ENCODE data around the gene MAGEA8.

Gene MAGEA8

DNA sequence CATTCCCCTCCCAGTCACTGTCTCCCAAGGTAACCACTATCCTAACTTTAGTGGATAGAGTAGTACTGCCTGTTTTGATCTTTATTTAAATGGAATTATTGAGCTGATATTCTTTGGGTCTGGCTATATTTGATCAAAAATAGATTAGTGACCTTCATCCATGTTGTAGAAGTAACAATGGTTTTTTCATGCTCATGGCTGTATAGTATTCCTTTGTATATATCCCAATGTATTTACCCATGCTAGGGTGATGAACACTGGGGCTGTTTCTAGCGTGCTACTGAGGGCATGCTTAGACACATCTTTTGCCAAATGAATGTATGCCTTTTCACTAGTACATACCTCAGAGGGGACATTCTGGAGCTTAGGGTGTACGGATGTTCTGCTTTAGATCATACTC lies 10.1 kb upstream of the MAGEA8 start:
- H3K4me2 ChIP-seq (ENCODE audit: low read depth, low read length, poor library complexity, severe bottlenecking), result no peak overlapping the region
- H3K79me2 ChIP-seq (ENCODE audit: insufficient read depth, low read length), result no peaks in the 10 kb centered on the region
- no peak overlapping the region for H3K4me3 ChIP-seq (ENCODE audit: insufficient read depth, low read length, poor library complexity, severe bottlenecking)
- H3K9me3 ChIP-seq (ENCODE audit: insufficient read depth, low read length), result no peaks in the 10 kb centered on the region
- H3K27me3 ChIP-seq (ENCODE audit: low read length), result no peaks in the 10 kb centered on the region
- no peak overlapping the region for H3K9ac ChIP-seq (ENCODE audit: low read length)
- H4K20me1 ChIP-seq (ENCODE audit: low read depth, low read length), result no peaks in the 10 kb centered on the region
- no peaks in the 10 kb centered on the region for H3K9me2 ChIP-seq (replicated peaks; ENCODE audit: insufficient read depth, low read length)
- no peak overlapping the region for H3K27ac ChIP-seq (ENCODE audit: low read depth, low read length)
- H3K36me3 ChIP-seq (ENCODE audit: low read length), result no peaks in the 10 kb centered on the region
- H2AFZ ChIP-seq (ENCODE audit: low read depth, low read length, severe bottlenecking), result no peak overlapping the region
- H3F3A ChIP-seq (ENCODE audit: insufficient read depth), result no peaks in the 10 kb centered on the region
- no peak for TF ChIP-seq EZH2phosphoT487 (conservative IDR thresholded peaks at IDR 0.05; ENCODE audit: low read length)
- TF ChIP-seq, protein P1, sequence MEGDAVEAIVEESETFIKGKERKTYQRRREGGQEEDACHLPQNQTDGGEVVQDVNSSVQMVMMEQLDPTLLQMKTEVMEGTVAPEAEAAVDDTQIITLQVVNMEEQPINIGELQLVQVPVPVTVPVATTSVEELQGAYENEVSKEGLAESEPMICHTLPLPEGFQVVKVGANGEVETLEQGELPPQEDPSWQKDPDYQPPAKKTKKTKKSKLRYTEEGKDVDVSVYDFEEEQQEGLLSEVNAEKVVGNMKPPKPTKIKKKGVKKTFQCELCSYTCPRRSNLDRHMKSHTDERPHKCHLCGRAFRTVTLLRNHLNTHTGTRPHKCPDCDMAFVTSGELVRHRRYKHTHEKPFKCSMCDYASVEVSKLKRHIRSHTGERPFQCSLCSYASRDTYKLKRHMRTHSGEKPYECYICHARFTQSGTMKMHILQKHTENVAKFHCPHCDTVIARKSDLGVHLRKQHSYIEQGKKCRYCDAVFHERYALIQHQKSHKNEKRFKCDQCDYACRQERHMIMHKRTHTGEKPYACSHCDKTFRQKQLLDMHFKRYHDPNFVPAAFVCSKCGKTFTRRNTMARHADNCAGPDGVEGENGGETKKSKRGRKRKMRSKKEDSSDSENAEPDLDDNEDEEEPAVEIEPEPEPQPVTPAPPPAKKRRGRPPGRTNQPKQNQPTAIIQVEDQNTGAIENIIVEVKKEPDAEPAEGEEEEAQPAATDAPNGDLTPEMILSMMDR (IDR thresholded peaks at IDR 0.05; ENCODE audit: insufficient read depth, low read length, poor library complexity, severe bottlenecking), result no peak

DNA sequence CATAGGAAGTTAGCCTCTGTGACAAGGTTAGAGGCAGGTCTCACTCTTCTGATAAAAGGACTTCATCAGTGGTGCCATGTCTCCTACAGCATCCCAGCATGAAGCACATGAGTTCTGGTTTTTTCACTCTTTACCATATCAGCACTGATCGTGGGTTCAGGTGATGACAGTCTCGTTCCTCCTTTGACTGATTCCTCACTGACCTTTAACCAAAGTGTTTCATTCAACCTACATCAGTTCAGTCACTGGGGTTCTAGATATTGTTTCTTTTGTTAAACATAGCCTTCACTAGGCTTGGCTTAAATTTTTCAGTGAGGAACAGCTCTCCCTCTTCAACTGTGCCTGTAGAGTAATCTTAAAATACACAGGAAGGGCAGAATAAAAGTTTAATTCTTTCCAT lies 9.6 kb upstream of the MAGEA8 start:
- Histone ChIP-seq H3K36me3 (ENCODE audit: low read length) (no peaks in the 10 kb centered on the region), H3K9ac (ENCODE audit: low read length) (no peak overlapping the region), H2AFZ (ENCODE audit: low read depth, low read length, severe bottlenecking) (no peak overlapping the region), H3K9me3 (ENCODE audit: insufficient read depth, low read length) (no peaks in the 10 kb centered on the region), H3K79me2 (ENCODE audit: insufficient read depth, low read length) (no peaks in the 10 kb centered on the region), H3K4me3 (ENCODE audit: insufficient read depth, low read length, poor library complexity, severe bottlenecking) (no peak overlapping the region), H3K4me2 (ENCODE audit: low read depth, low read length, poor library complexity, severe bottlenecking) (no peak overlapping the region), H3K27me3 (ENCODE audit: low read length) (no peaks in the 10 kb centered on the region), H3F3A (ENCODE audit: insufficient read depth) (no peaks in the 10 kb centered on the region), H3K27ac (ENCODE audit: low read depth, low read length) (no peak overlapping the region), H4K20me1 (ENCODE audit: low read depth, low read length) (no peaks in the 10 kb centered on the region), H3K9me2 (replicated peaks; ENCODE audit: insufficient read depth, low read length) (no peaks in the 10 kb centered on the region)
- no peak for TF ChIP-seq EZH2phosphoT487 (conservative IDR thresholded peaks at IDR 0.05; ENCODE audit: low read length)
- TF ChIP-seq, protein P1 (IDR thresholded peaks at IDR 0.05; ENCODE audit: insufficient read depth, low read length, poor library complexity, severe bottlenecking), result no peak

DNA sequence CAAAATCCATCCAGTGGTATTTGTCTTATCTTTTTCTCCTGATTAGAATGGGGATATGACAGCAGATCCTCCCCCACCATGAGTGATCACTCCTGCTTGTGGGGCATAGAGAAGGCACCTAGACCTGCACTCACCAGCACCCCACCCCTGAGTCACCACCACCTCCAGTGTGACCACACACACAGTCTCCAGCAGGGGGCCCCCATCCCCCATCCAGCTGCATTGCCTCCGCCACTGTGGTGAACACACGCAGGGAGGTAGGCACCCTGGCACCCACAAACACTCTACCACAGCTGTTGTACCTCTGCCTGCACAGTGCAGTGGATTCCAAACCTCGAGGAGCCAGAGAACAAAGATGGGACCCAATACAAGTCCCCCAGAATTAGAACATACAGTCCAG lies 9.0 kb upstream of the MAGEA8 start:
- H3K9me3 ChIP-seq (ENCODE audit: insufficient read depth, low read length), result no peaks in the 10 kb centered on the region
- H3K4me3 ChIP-seq (ENCODE audit: insufficient read depth, low read length, poor library complexity, severe bottlenecking), result no peak overlapping the region
- no peak overlapping the region for H3K4me2 ChIP-seq (ENCODE audit: low read depth, low read length, poor library complexity, severe bottlenecking)
- H2AFZ ChIP-seq (ENCODE audit: low read depth, low read length, severe bottlenecking), result no peak overlapping the region
- no peaks in the 10 kb centered on the region for H3K27me3 ChIP-seq (ENCODE audit: low read length)
- no peak overlapping the region for H3K27ac ChIP-seq (ENCODE audit: low read depth, low read length)
- no peaks in the 10 kb centered on the region for H3K36me3 ChIP-seq (ENCODE audit: low read length)
- TF ChIP-seq, protein P1 (IDR thresholded peaks at IDR 0.05; ENCODE audit: insufficient read depth, low read length, poor library complexity, severe bottlenecking), result peak; percentile 28
- no peak for TF ChIP-seq EZH2phosphoT487 (conservative IDR thresholded peaks at IDR 0.05; ENCODE audit: low read length)
- H3F3A ChIP-seq (ENCODE audit: insufficient read depth), result no peaks in the 10 kb centered on the region
- H3K9ac ChIP-seq (ENCODE audit: low read length), result no peak overlapping the region
- H3K9me2 ChIP-seq (replicated peaks; ENCODE audit: insufficient read depth, low read length), result no peaks in the 10 kb centered on the region
- H4K20me1 ChIP-seq (ENCODE audit: low read depth, low read length), result no peaks in the 10 kb centered on the region
- no peaks in the 10 kb centered on the region for H3K79me2 ChIP-seq (ENCODE audit: insufficient read depth, low read length)
